Fibroblast of lung (primary cell): ENCODE results near the gene SEMA3D. TPM values are rescaled to one million over a fixed set of nuclear protein-coding genes. Genes with fewer than 3 reads are reported as not detected.
"Not testable (repeated sequence)": the region's sequence is repeated elsewhere in the genome, so short reads cannot be mapped to it uniquely, and the experiment has no call there.

ENCODE experiments used
- DNase-seq, 2 donors: peaks; one replicate each; pipeline versions ENCODE4 v3.0.0 to v3.0.0-alpha.2; 2010; ENCODE audit warnings: low read depth in 2 of 2
- H2AFZ ChIP-seq: 2 replicates; pipeline ENCODE4 v1.5.1; 2012; ENCODE audit warnings: low read length, control low read depth, inconsistent platforms
- H3K27ac ChIP-seq: 2 replicates; pipeline ENCODE4 v1.5.1; 2011; ENCODE audit warnings: low read length, control low read depth; ENCODE audit not compliant: insufficient read depth
- H3K27me3 ChIP-seq: 2 replicates; pipeline ENCODE4 v1.5.1; 2011; ENCODE audit warnings: mild to moderate bottlenecking, low read length; ENCODE audit not compliant: control insufficient read depth, insufficient read depth
- H3K36me3 ChIP-seq: 2 replicates; pipeline ENCODE4 v1.5.1; 2011; ENCODE audit warnings: low read length; ENCODE audit not compliant: control insufficient read depth, insufficient read depth
- H3K4me1 ChIP-seq: 2 replicates; pipeline ENCODE4 v1.5.1; 2011; ENCODE audit warnings: low read length; ENCODE audit not compliant: control insufficient read depth, insufficient read depth; ENCODE audit errors: extremely low read depth
- H3K4me2 ChIP-seq: 2 replicates; pipeline ENCODE4 v1.5.1; 2011; ENCODE audit warnings: low read length, control low read depth; ENCODE audit not compliant: insufficient read depth; ENCODE audit errors: extremely low read depth
- H3K4me3 ChIP-seq, 4 experiments: fragments of 200-600 bp in 1 of 4; sonication (generic) in 1 of 4; replicated peaks in 1 of 4; 2 replicates each; pipeline ENCODE4 v1.5.1; 2011 to 2016; ENCODE audit warnings: low read length in 4 of 4, low read depth in 3 of 4, mild to moderate bottlenecking in 3 of 4, control low read depth in 2 of 4, inconsistent platforms in 1 of 4, mixed read lengths in 1 of 4; ENCODE audit not compliant: insufficient read depth in 1 of 4; ENCODE audit errors: control extremely low read depth in 1 of 4
- H3K79me2 ChIP-seq: 2 replicates; pipeline ENCODE4 v1.5.1; 2012; ENCODE audit warnings: mild to moderate bottlenecking, low read length, inconsistent platforms; ENCODE audit not compliant: control insufficient read depth, insufficient read depth
- H3K9ac ChIP-seq: 2 replicates; pipeline ENCODE4 v1.5.1; 2011; ENCODE audit warnings: mild to moderate bottlenecking, low read length, control low read depth; ENCODE audit not compliant: insufficient read depth
- H3K9me3 ChIP-seq: 2 replicates; pipeline ENCODE4 v1.5.1; 2012; ENCODE audit warnings: low read depth, low read length; ENCODE audit not compliant: control insufficient read depth, insufficient read depth
- H4K20me1 ChIP-seq: 2 replicates; pipeline ENCODE4 v1.5.1; 2011; ENCODE audit warnings: low read length; ENCODE audit not compliant: control insufficient read depth, insufficient read depth; ENCODE audit errors: extremely low read depth
- CTCF ChIP-seq, 2 donors: IDR thresholded peaks in 1 of 2; conservative IDR thresholded peaks in 1 of 2; 1 replicate in 1 of 2; 2 replicates in 1 of 2; pipeline ENCODE4 v1.5.1; 2011 to 2012; ENCODE audit warnings: low read length in 2 of 2, control low read depth in 1 of 2, inconsistent platforms in 1 of 2, low read depth in 1 of 2, mild to moderate bottlenecking in 1 of 2
- EZH2 ChIP-seq: IDR thresholded peaks from 2 replicates; pipeline ENCODE4 v1.5.1; 2012; ENCODE audit warnings: low read length, control low read depth, mild to moderate bottlenecking; ENCODE audit errors: missing control alignments
- polyA plus RNA-seq, 2 donors: library from polyadenylated mRNA; depleted of rRNA in 1 of 2; stranded (reverse) in 1 of 2; unstranded in 1 of 2; fragments of >200 nt; gene quantifications; 2 replicates each; pipeline ENCODE4 v1.2.1, GENCODE V29; 2011 to 2012; ENCODE audit warnings: missing spikeins in 1 of 2
- total RNA-seq: library from RNA; depleted of rRNA; stranded (reverse); fragments of >200 nt; gene quantifications from 2 replicates; pipeline ENCODE4 v1.2.1, GENCODE V29; 2014

Gene SEMA3D
- total and polyA plus RNA-seq, 2 donors (not counting 1 experiment from before 2014, with no cell fraction given): 4.1 to 4.6 TPM

GRCh38 chr7:84999450-84999849 is 187.4 kb downstream of the SEMA3D start:
- no peak overlapping the region for H3K4me3 ChIP-seq
- H3K36me3 ChIP-seq: no peaks in the 10 kb centered on the region
- H3K9ac ChIP-seq: no peak overlapping the region
- no peaks in the 10 kb centered on the region for H4K20me1 ChIP-seq
- H3K79me2 ChIP-seq: no peaks in the 10 kb centered on the region
- no peak overlapping the region for H2AFZ ChIP-seq
- DNase-seq: no peak
- no peaks in the 10 kb centered on the region for H3K27me3 ChIP-seq
- no peaks in the 10 kb centered on the region for H3K9me3 ChIP-seq
- no peak overlapping the region for H3K4me2 ChIP-seq
- TF ChIP-seq CTCF (conservative IDR thresholded peaks at IDR 0.05 in 1 of 2, IDR thresholded peaks at IDR 0.05 in 1 of 2; ENCODE audit: low read depth in 1 of 2, low read length in 2 of 2) (no peak), EZH2 (no peak)
- no peaks in the 10 kb centered on the region for H3K4me1 ChIP-seq
- no peak overlapping the region for H3K27ac ChIP-seq

- no peaks in the 10 kb centered on the region for H3K4me1 ChIP-seq
- no peaks in the 10 kb centered on the region for H4K20me1 ChIP-seq
- H3K79me2 ChIP-seq: no peaks in the 10 kb centered on the region
- H3K9me3 ChIP-seq: no peaks in the 10 kb centered on the region
- H3K4me3 ChIP-seq: no peak overlapping the region
- H3K27ac ChIP-seq: no peak overlapping the region
- H3K4me2 ChIP-seq: no peak overlapping the region
- no peaks in the 10 kb centered on the region for H3K27me3 ChIP-seq
- no peak for TF ChIP-seq EZH2
- no peak for TF ChIP-seq CTCF (conservative IDR thresholded peaks at IDR 0.05 in 1 of 2, IDR thresholded peaks at IDR 0.05 in 1 of 2; ENCODE audit: low read depth in 1 of 2, low read length in 2 of 2)
- no peak overlapping the region for H2AFZ ChIP-seq
- H3K9ac ChIP-seq: no peak overlapping the region
- DNase-seq: no peak
- H3K36me3 ChIP-seq: no peaks in the 10 kb centered on the region
Measured at GRCh38 chr7:84998665-84999064, 188.2 kb downstream of the SEMA3D start.

GRCh38 chr7:84997626-84998025 is 189.2 kb downstream of the SEMA3D start:
- no peak overlapping the region for H3K4me3 ChIP-seq
- no peak overlapping the region for H2AFZ ChIP-seq
- no peaks in the 10 kb centered on the region for H4K20me1 ChIP-seq
- H3K79me2 ChIP-seq: no peaks in the 10 kb centered on the region
- TF ChIP-seq EZH2: no peak
- no peak for TF ChIP-seq CTCF (conservative IDR thresholded peaks at IDR 0.05 in 1 of 2, IDR thresholded peaks at IDR 0.05 in 1 of 2; ENCODE audit: low read depth in 1 of 2, low read length in 2 of 2)
- no peak overlapping the region for H3K9ac ChIP-seq
- H3K36me3 ChIP-seq: no peaks in the 10 kb centered on the region
- H3K9me3 ChIP-seq: no peaks in the 10 kb centered on the region
- H3K4me1 ChIP-seq: no peaks in the 10 kb centered on the region
- H3K27me3 ChIP-seq: no peaks in the 10 kb centered on the region
- H3K27ac ChIP-seq: no peak overlapping the region
- no peak for DNase-seq
- H3K4me2 ChIP-seq: no peak overlapping the region

- not testable (repeated sequence) for H3K36me3 ChIP-seq, H3K9me3 ChIP-seq, H3K4me2 ChIP-seq
Measured at GRCh38 chr7:84992954-84993353, 193.9 kb downstream of the SEMA3D start.

More at GRCh38 chr7:84992954-84993353, 193.9 kb downstream of the SEMA3D start:
- H3K79me2 ChIP-seq, H2AFZ ChIP-seq, H4K20me1 ChIP-seq, H3K9ac ChIP-seq, H3K4me1 ChIP-seq, H3K27ac ChIP-seq, H3K27me3 ChIP-seq, H3K4me3 ChIP-seq, DNase-seq: not testable (repeated sequence)
